ENCODE data around the gene POLD1. TPM values are rescaled to one million over a fixed set of nuclear protein-coding genes. Genes with fewer than 3 reads are reported as not detected.

The POLD1 gene
- total and polyA plus RNA-seq, 2 donors (not counting 3 experiments of a cell fraction or from before 2014, with no cell fraction given): 40.9 to 63.9 TPM

DNA sequence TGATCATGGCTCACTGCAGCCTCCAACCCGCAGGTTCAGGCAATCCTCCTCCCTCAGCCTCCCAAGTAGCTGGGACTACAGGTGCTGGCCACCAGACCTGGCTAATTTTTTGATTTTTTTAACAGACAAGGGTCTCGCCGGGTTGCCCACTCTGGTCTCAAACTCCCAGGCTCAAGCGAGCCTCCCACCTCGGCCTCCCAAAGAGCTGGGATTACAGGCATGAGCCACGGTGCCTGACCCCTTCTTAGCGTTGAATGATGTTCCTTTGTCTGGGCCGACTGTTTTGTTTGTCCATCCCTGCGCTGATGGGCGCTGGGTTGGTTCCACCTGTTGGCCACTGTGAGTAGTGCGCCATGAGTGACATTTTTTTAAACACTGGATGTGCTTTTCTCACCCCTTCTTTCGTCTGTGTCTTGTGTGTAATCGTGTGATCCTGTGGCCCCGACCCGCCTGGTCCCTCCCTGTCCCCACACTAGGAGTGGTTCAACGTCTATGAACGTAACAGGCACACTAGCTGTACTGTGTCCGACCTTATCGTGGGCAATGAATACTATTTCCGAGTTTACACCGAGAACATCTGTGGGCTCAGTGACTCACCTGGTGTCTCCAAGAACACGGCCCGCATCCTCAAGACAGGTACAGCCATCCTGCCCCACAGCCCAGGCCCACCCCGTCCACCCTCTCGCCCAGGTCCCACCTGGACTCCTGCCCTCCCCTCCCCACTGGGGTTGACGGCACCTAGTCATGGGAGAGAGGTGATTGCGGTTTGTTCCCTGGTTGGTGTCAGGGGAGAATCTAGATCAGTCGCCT is 77.1 kb downstream of the POLD1 start:
- no peaks in the 10 kb centered on the region for H3K36me3 ChIP-seq (ENCODE audit: control insufficient read depth in 2 of 2, extremely low read depth in 1 of 2, insufficient read depth in 2 of 2, low read length in 2 of 2)
- H3K9me1 ChIP-seq (replicated peaks; ENCODE audit: control insufficient read depth, extremely low read depth, insufficient read depth, low read length): no peaks in the 10 kb centered on the region
- no peaks in the 10 kb centered on the region for H3K9me3 ChIP-seq (replicated peaks; ENCODE audit: control insufficient read depth, insufficient read depth, low read length)
- intact Hi-C loops (cut with micrococcal nuclease): loop anchor here (1.0 to 2.0 kb wide), 5 partner anchors 16 to 209 kb away; partner anchors contain the start of genes EMC10 and GARIN5A
- H4K20me1 ChIP-seq (replicated peaks; ENCODE audit: control insufficient read depth, extremely low read depth, insufficient read depth, low read length): no peaks in the 10 kb centered on the region
- no TSS peak for BruUV-seq (replicated peaks)
- no peak overlapping the region for H3K4me3 ChIP-seq (replicated peaks in 1 of 3; ENCODE audit: insufficient read depth in 1 of 3, low read depth in 1 of 3, low read length in 3 of 3)
- ChIA-PET POLR2A (interaction anchor here (0.9 kb wide), 1 partner anchor 49 kb away, joined by 4 read pairs; the partner anchor contains the start of gene JOSD2), CTCF (interaction anchor here (0.7 to 7.4 kb wide), 20 partner anchors 12 to 322 kb away, joined by 3 to 144 read pairs (median 4); partner anchors contain the start of gene POLD1)
- no peak for TF ChIP-seq FOS (IDR thresholded peaks at IDR 0.05; ENCODE audit: borderline replicate concordance, insufficient read depth, low read length)
- TF ChIP-seq, protein P1, sequence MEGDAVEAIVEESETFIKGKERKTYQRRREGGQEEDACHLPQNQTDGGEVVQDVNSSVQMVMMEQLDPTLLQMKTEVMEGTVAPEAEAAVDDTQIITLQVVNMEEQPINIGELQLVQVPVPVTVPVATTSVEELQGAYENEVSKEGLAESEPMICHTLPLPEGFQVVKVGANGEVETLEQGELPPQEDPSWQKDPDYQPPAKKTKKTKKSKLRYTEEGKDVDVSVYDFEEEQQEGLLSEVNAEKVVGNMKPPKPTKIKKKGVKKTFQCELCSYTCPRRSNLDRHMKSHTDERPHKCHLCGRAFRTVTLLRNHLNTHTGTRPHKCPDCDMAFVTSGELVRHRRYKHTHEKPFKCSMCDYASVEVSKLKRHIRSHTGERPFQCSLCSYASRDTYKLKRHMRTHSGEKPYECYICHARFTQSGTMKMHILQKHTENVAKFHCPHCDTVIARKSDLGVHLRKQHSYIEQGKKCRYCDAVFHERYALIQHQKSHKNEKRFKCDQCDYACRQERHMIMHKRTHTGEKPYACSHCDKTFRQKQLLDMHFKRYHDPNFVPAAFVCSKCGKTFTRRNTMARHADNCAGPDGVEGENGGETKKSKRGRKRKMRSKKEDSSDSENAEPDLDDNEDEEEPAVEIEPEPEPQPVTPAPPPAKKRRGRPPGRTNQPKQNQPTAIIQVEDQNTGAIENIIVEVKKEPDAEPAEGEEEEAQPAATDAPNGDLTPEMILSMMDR (IDR thresholded peaks at IDR 0.05; ENCODE audit: extremely low read depth in 1 of 2, insufficient read depth in 1 of 2, low read depth in 1 of 2, low read length in 2 of 2): peak; percentile 81 to 82
- H3K27me3 ChIP-seq (ENCODE audit: control insufficient read depth in 2 of 2, insufficient read depth in 2 of 2, low read length in 2 of 2): no peaks in the 10 kb centered on the region
- no peak overlapping the region for H3K9ac ChIP-seq (replicated peaks; ENCODE audit: extremely low read depth, insufficient read depth, low read length)
- no peaks in the 10 kb centered on the region for H3K79me2 ChIP-seq (ENCODE audit: control insufficient read depth, insufficient read depth, low read length)
- peak; percentile 68 for DNase-seq (ENCODE audit: low read depth, low spot score)
- peak; percentile 90 for FAIRE-seq
- H2AFZ ChIP-seq (ENCODE audit: low read depth, low read length): no peak overlapping the region
- no peak overlapping the region for H3K27ac ChIP-seq (ENCODE audit: insufficient read depth, low read depth, low read length)
- H3K4me2 ChIP-seq (ENCODE audit: insufficient read depth, low read length): no peak overlapping the region
- H3K4me1 ChIP-seq (ENCODE audit: control insufficient read depth, extremely low read depth, insufficient read depth, low read length): no peaks in the 10 kb centered on the region
- dilution Hi-C loops (cut with MboI; ENCODE audit: extremely low pct_ligation_motif_present, low sequenced_read_pairs): no loop called here

- TF ChIP-seq MYC (IDR thresholded peaks at IDR 0.05; ENCODE audit: low read depth, low read length): no peak
- Histone ChIP-seq H3K4me1 (ENCODE audit: control insufficient read depth, extremely low read depth, insufficient read depth, low read length) (no peaks in the 10 kb centered on the region), H2AFZ (ENCODE audit: low read depth, low read length) (no peak overlapping the region), H3K36me3 (ENCODE audit: control insufficient read depth in 2 of 2, extremely low read depth in 1 of 2, insufficient read depth in 2 of 2, low read length in 2 of 2) (no peaks in the 10 kb centered on the region), H3K27me3 (ENCODE audit: control insufficient read depth in 2 of 2, insufficient read depth in 2 of 2, low read length in 2 of 2) (no peaks in the 10 kb centered on the region), H3K9ac (replicated peaks; ENCODE audit: extremely low read depth, insufficient read depth, low read length) (no peak overlapping the region), H3K4me3 (replicated peaks in 1 of 3; ENCODE audit: insufficient read depth in 1 of 3, low read depth in 1 of 3, low read length in 3 of 3) (no peak overlapping the region), H3K27ac (ENCODE audit: insufficient read depth, low read depth, low read length) (no peak overlapping the region), H3K4me2 (ENCODE audit: insufficient read depth, low read length) (no peak overlapping the region), H3K9me1 (replicated peaks; ENCODE audit: control insufficient read depth, extremely low read depth, insufficient read depth, low read length) (no peaks in the 10 kb centered on the region), H4K20me1 (replicated peaks; ENCODE audit: control insufficient read depth, extremely low read depth, insufficient read depth, low read length) (no peaks in the 10 kb centered on the region), H3K79me2 (ENCODE audit: control insufficient read depth, insufficient read depth, low read length) (no peaks in the 10 kb centered on the region), H3K9me3 (replicated peaks; ENCODE audit: control insufficient read depth, insufficient read depth, low read length) (no peaks in the 10 kb centered on the region)
- FAIRE-seq (no peak), DNase-seq (ENCODE audit: low read depth, low spot score) (no peak)
- ChIA-PET POLR2A (no interaction called here), CTCF (interaction anchor here (0.8 to 7.4 kb wide), 9 partner anchors 11 to 459 kb away, joined by 3 to 144 read pairs (median 5); no protein-coding TSS in a partner anchor)
- no TSS peak for BruUV-seq (replicated peaks)
- dilution Hi-C loops (cut with MboI; ENCODE audit: extremely low pct_ligation_motif_present, low sequenced_read_pairs) (no loop called here), intact Hi-C loops (cut with micrococcal nuclease) (no loop called here)
Observed at GRCh38 chr19:50462970-50463369, 78.8 kb downstream of the POLD1 start.
